HepG2 (cell line): ENCODE measurements around the gene ACSS2. TPM values are rescaled to one million over a fixed set of nuclear protein-coding genes. Genes with fewer than 3 reads are reported as not detected.

ENCODE experiments used
- ATAC-seq: fragments of 200-7000 bp; cut with Tn5 transposase; 3 replicates; pipeline ENCODE4 v1.9.1; 2020; ENCODE audit warnings: mild to moderate bottlenecking, moderate library complexity
- BruUV-seq: library from RNA; stranded (reverse); fragments of 400-500 nt; replicated peaks from 2 replicates; lab custom pipeline; 2021; lab: Mats Ljungman, UMichigan
- CTCF ChIA-PET: fragments of 300-600 bp; formaldehyde crosslinking; extraction: SDS; loops from one replicate; lab custom pipeline; 2021; ENCODE audit warnings: low total read pairs, inconsistent platforms, low intra/inter-chr PET ratio; lab: Yijun Ruan, JAX
- POLR2A ChIA-PET: fragments of 350-600 bp; sonication (Branson Sonifier 250); formaldehyde crosslinking; loops from one replicate; lab custom pipeline; 2020; ENCODE audit warnings: antibody characterized with exemption, inconsistent platforms; lab: Yijun Ruan, JAX
- DNase-seq: peaks from one replicate; pipeline ENCODE4 v3.0.0-alpha.2; 2015; ENCODE audit warnings: low spot score
- FAIRE-seq: peaks from 3 replicates; lab custom pipeline; 2011; peaks lifted over from hg19 to GRCh38; lab: Jason Lieb, UNC
- H2AFZ ChIP-seq: one replicate; pipeline ENCODE4 v1.6.1; 2011; ENCODE audit warnings: low read length, inconsistent platforms
- H3K27ac ChIP-seq: fragments of 300-600 bp; 3 replicates; pipeline ENCODE4 v1.8.0; 2011; ENCODE audit warnings: mixed run types, mild to moderate bottlenecking, mixed read lengths, low read length, inconsistent platforms; ENCODE audit not compliant: insufficient read depth; ENCODE audit errors: extremely low read length
- H3K27me3 ChIP-seq, 2 experiments: fragments of 200-600 bp in 1 of 2; 2 replicates in 1 of 2; 3 replicates in 1 of 2; pipeline versions ENCODE4 v1.6.0 to v1.8.0; 2011; ENCODE audit warnings: low read length in 2 of 2, mild to moderate bottlenecking in 2 of 2, moderate library complexity in 2 of 2, inconsistent platforms in 1 of 2; ENCODE audit not compliant: insufficient read depth in 2 of 2, control insufficient read depth in 1 of 2
- H3K36me3 ChIP-seq, 2 experiments: fragments of 200-600 bp in 1 of 2; replicated peaks in 1 of 2; 2 replicates in 1 of 2; 3 replicates in 1 of 2; pipeline versions ENCODE4 v1.5.1 to v1.8.0; 2011; ENCODE audit warnings: low read length in 2 of 2, inconsistent platforms in 1 of 2; ENCODE audit not compliant: insufficient read depth in 2 of 2, control insufficient read depth in 1 of 2
- H3K4me1 ChIP-seq: 2 replicates; pipeline ENCODE4 v1.5.1; 2012; ENCODE audit warnings: low read length, inconsistent platforms; ENCODE audit not compliant: insufficient read depth
- H3K4me2 ChIP-seq: 2 replicates; pipeline ENCODE4 v1.6.0; 2011; ENCODE audit warnings: low read depth, low read length, inconsistent platforms
- H3K4me3 ChIP-seq, 3 experiments: fragments of 200-600 bp in 1 of 3; sonication (generic), shearing (Covaris generic) in 1 of 3; replicated peaks in 1 of 3; 2 replicates each; pipeline ENCODE4 v1.5.1; 2011 to 2016; ENCODE audit warnings: low read length in 3 of 3, inconsistent platforms in 2 of 3, low read depth in 2 of 3, mild to moderate bottlenecking in 2 of 3, control low read depth in 1 of 3, mixed read lengths in 1 of 3; ENCODE audit not compliant: insufficient read depth in 1 of 3
- H3K79me2 ChIP-seq: one replicate; pipeline ENCODE4 v1.6.1; 2011; ENCODE audit warnings: low read length, inconsistent platforms; ENCODE audit not compliant: insufficient read depth
- H3K9ac ChIP-seq: 2 replicates; pipeline ENCODE4 v1.6.0; 2011; ENCODE audit warnings: mild to moderate bottlenecking, low read depth, low read length, inconsistent platforms; ENCODE audit not compliant: insufficient read depth
- H3K9me3 ChIP-seq: 2 replicates; pipeline ENCODE4 v1.5.1; 2012; ENCODE audit warnings: mild to moderate bottlenecking, low read length
- H4K20me1 ChIP-seq: 2 replicates; pipeline ENCODE4 v1.6.0; 2011; ENCODE audit warnings: inconsistent platforms, mild to moderate bottlenecking, low read length, moderate library complexity; ENCODE audit not compliant: insufficient read depth
- ARHGAP35 ChIP-seq: sonication (generic); formaldehyde crosslinking; IDR thresholded peaks from 2 replicates; pipeline ENCODE4 v1.9.0; 2022; ENCODE audit warnings: mild to moderate bottlenecking, inconsistent platforms, moderate library complexity, missing genetic modification reagents, borderline replicate concordance
- ETV5 ChIP-seq: IDR thresholded peaks from 2 replicates; pipeline ENCODE4 v1.6.1; 2018; ENCODE audit warnings: missing biosample characterization, missing genetic modification reagents, inconsistent platforms, borderline replicate concordance
- KLF13 ChIP-seq: sonication (generic); formaldehyde crosslinking; IDR thresholded peaks from 2 replicates; pipeline ENCODE4 v1.4.0; 2020; ENCODE audit warnings: mild to moderate bottlenecking, missing genetic modification reagents
- MEIS1 ChIP-seq: sonication (generic); formaldehyde crosslinking; IDR thresholded peaks from 2 replicates; pipeline ENCODE4 v1.9.0; 2021; ENCODE audit warnings: mild to moderate bottlenecking, missing genetic modification reagents, moderate library complexity, borderline replicate concordance
- NBN ChIP-seq: fragments of 450-650 bp; conservative IDR thresholded peaks from 2 replicates; pipeline ENCODE4 v1.6.1; 2017
- NKX3-1 ChIP-seq: sonication (generic); formaldehyde crosslinking; IDR thresholded peaks from 2 replicates; pipeline ENCODE4 v1.5.0; 2020; ENCODE audit warnings: missing genetic modification reagents
- PHF5A ChIP-seq: IDR thresholded peaks from one replicate; pipeline ENCODE4 v1.6.1; 2018; ENCODE audit warnings: low read depth, missing genetic modification reagents; ENCODE audit not compliant: unreplicated experiment
- POLR2A ChIP-seq, 2 experiments: IDR thresholded peaks; 2 replicates each; pipeline ENCODE4 v1.6.1; 2011; ENCODE audit warnings: low read depth in 2 of 2, low read length in 2 of 2, mild to moderate bottlenecking in 1 of 2, moderate library complexity in 1 of 2; ENCODE audit not compliant: insufficient read depth in 1 of 2
- RXRA ChIP-seq: sonication (generic); formaldehyde crosslinking; IDR thresholded peaks from 2 replicates; pipeline ENCODE4 v1.5.1; 2020; ENCODE audit warnings: missing genetic modification reagents
- STAT5B ChIP-seq: sonication (generic); formaldehyde crosslinking; IDR thresholded peaks from 2 replicates; pipeline ENCODE4 v1.4.0; 2020; ENCODE audit warnings: missing genetic modification reagents
- ZBTB21 ChIP-seq: sonication (generic); formaldehyde crosslinking; IDR thresholded peaks from 2 replicates; pipeline ENCODE4 v1.4.0; 2020; ENCODE audit warnings: missing genetic modification reagents
- ZFP90 ChIP-seq: sonication (generic); formaldehyde crosslinking; IDR thresholded peaks from 2 replicates; pipeline ENCODE4 v1.8.0; 2022; ENCODE audit warnings: missing genetic modification reagents, mild to moderate bottlenecking, inconsistent platforms, borderline replicate concordance
- ZNF343 ChIP-seq: sonication (generic); formaldehyde crosslinking; IDR thresholded peaks from 2 replicates; pipeline ENCODE4 v1.4.0; 2020; ENCODE audit warnings: mild to moderate bottlenecking, missing genetic modification reagents
- ZNF484 ChIP-seq: sonication (generic); formaldehyde crosslinking; IDR thresholded peaks from 2 replicates; pipeline ENCODE4 v1.5.1; 2020; ENCODE audit warnings: mild to moderate bottlenecking, low read depth, missing genetic modification reagents, borderline replicate concordance
- ZNF598 ChIP-seq: sonication (generic); formaldehyde crosslinking; IDR thresholded peaks from 2 replicates; pipeline ENCODE4 v1.5.1; 2020; ENCODE audit warnings: mild to moderate bottlenecking, missing genetic modification reagents, borderline replicate concordance
- ZNF644 ChIP-seq: IDR thresholded peaks from 2 replicates; pipeline ENCODE4 v1.6.1; 2016; ENCODE audit warnings: low read depth
- ZNF788 ChIP-seq: sonication (generic); formaldehyde crosslinking; IDR thresholded peaks from 2 replicates; pipeline ENCODE4 v1.5.0; 2020; ENCODE audit warnings: mild to moderate bottlenecking, missing genetic modification reagents, borderline replicate concordance
- WGBS: methylation state at CpG from one replicate; pipeline ENCODE4 v1.1.6; 2017; ENCODE audit warnings: low lambda C conversion rate; 5-methylcytosine and 5-hydroxymethylcytosine counted together
- in situ Hi-C: cut with HindIII; loops from 2 replicates; pipeline ENCODE4 v1.10.0; 2017; ENCODE audit warnings: low pct_unique_long_range_greater_than_20kb; ENCODE audit not compliant: extremely low pct_ligation_motif_present
- intact Hi-C: fragments of 100-400 bp; cut with micrococcal nuclease; formaldehyde crosslinking; loops from one replicate; pipeline ENCODE4 v1.10.0; 2022; ENCODE audit not compliant: unreplicated experiment
- polyA plus RNA-seq, 8 experiments: library from polyadenylated mRNA; depleted of rRNA in 3 of 8; stranded (reverse) in 7 of 8; unstranded in 1 of 8; fragments of >200 nt; fragmentation: Illumina TruSeq in 4 of 8; extraction: Trizol in 4 of 8; gene quantifications; 2 replicates each; pipeline versions ENCODE4 v1.2.1 to v1.2.3, GENCODE V29; 2011 to 2016; ENCODE audit warnings: low read depth in 4 of 8, missing spikeins in 1 of 8, mixed read lengths in 1 of 8; ENCODE audit not compliant: insufficient read depth in 1 of 8
- total RNA-seq, 5 experiments: library from RNA; depleted of rRNA; stranded (reverse); fragments of >200 nt; fragmentation: Illumina TruSeq; extraction: Trizol; gene quantifications; 2 replicates each; pipeline ENCODE4 v1.2.3, GENCODE V29; 2016; ENCODE audit warnings: low read depth in 1 of 5
- TF ChIP-seq, protein P1 (sequence below): sonication (generic); formaldehyde crosslinking; IDR thresholded peaks from 2 replicates; pipeline ENCODE4 v1.4.0; 2020; ENCODE audit warnings: missing genetic modification reagents, mild to moderate bottlenecking, borderline replicate concordance
- TF ChIP-seq, protein P2 (sequence below): IDR thresholded peaks from 2 replicates; pipeline ENCODE4 v1.6.1; 2016; ENCODE audit warnings: low read depth, borderline replicate concordance
- TF ChIP-seq, protein P3 (sequence below): sonication (generic); formaldehyde crosslinking; IDR thresholded peaks from 2 replicates; pipeline ENCODE4 v1.5.1; 2020; ENCODE audit warnings: missing genetic modification reagents, mild to moderate bottlenecking, borderline replicate concordance

Gene ACSS2
- total and polyA plus RNA-seq, 2 of the 13 experiments (the other 11 are each of a cell fraction or from before 2014, with no cell fraction given): 72.8 to 89.7 TPM

DNA sequence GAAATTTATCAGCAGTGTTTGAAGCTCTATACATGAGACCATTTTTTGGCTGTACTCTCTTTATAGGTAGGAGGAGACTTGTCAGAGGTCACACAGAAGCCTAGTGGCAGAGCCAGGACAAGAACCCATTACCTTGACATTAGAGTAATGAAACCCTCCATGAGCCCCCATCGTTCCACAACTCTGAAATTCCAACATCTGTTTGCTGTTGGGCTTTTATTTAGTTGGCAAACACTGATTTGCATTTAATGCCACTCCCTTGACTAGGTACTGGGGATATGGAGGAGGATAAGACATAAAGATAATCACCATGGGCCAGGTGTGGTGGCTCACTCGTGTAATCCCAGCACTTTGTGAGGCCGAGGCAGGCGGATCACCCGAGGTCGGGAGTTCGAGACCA is 77.5 kb downstream of the ACSS2 start:
- 96% methylated on average over 7 of the region's 7 CpGs for WGBS
- ATAC-seq (no peak), FAIRE-seq (no peak), DNase-seq (no peak)
- no peak overlapping the region for H3K27ac ChIP-seq
- ChIA-PET POLR2A (interaction anchor here (7.0 kb wide), 1 partner anchor 78 kb away, joined by 126 read pairs; the partner anchor contains the start of gene ACSS2), CTCF (no interaction called here)
- H4K20me1 ChIP-seq: no peaks in the 10 kb centered on the region
- in situ Hi-C loops: no loop called here
- no TSS peak for BruUV-seq
- no peaks in the 10 kb centered on the region for H3K9me3 ChIP-seq
- H3K4me2 ChIP-seq: no peak overlapping the region
- no peak overlapping the region for H3K9ac ChIP-seq
- H3K27me3 ChIP-seq: peaks cover 0 to 10% of the 10 kb centered on the region in 2 experiments; a peak in 2 of 5 replicates
- H3K79me2 ChIP-seq: peaks cover 6% of the 10 kb centered on the region
- H3K4me1 ChIP-seq: peaks cover 49% of the 10 kb centered on the region
- H2AFZ ChIP-seq: no peak overlapping the region
- intact Hi-C loops: no loop called here
- peaks cover 0 to 9% of the 10 kb centered on the region in 2 experiments; a peak in 3 of 5 replicates for H3K36me3 ChIP-seq
- TF ChIP-seq RXRA (CRISPR knock-in tag) (no peak), STAT5B (CRISPR knock-in tag) (no peak), ZNF343 (CRISPR knock-in tag) (no peak), ZNF598 (CRISPR knock-in tag) (no peak), ZNF644 (CRISPR knock-in tag) (no peak), ZFP90 (CRISPR knock-in tag) (no peak), MEIS1 (CRISPR knock-in tag) (no peak), ETV5 (no peak), ZNF788 (CRISPR knock-in tag) (no peak), KLF13 (CRISPR knock-in tag) (no peak), ZNF484 (no peak), POLR2A (IDR thresholded peaks at IDR 0.05; ENCODE audit: insufficient read depth in 1 of 2, low read depth in 2 of 2, low read length in 2 of 2) (no peak), ZBTB21 (no peak), PHF5A (CRISPR knock-in tag) (no peak), ARHGAP35 (CRISPR knock-in tag) (no peak), NBN (no peak), NKX3-1 (CRISPR knock-in tag) (no peak)
- TF ChIP-seq, protein P1, sequence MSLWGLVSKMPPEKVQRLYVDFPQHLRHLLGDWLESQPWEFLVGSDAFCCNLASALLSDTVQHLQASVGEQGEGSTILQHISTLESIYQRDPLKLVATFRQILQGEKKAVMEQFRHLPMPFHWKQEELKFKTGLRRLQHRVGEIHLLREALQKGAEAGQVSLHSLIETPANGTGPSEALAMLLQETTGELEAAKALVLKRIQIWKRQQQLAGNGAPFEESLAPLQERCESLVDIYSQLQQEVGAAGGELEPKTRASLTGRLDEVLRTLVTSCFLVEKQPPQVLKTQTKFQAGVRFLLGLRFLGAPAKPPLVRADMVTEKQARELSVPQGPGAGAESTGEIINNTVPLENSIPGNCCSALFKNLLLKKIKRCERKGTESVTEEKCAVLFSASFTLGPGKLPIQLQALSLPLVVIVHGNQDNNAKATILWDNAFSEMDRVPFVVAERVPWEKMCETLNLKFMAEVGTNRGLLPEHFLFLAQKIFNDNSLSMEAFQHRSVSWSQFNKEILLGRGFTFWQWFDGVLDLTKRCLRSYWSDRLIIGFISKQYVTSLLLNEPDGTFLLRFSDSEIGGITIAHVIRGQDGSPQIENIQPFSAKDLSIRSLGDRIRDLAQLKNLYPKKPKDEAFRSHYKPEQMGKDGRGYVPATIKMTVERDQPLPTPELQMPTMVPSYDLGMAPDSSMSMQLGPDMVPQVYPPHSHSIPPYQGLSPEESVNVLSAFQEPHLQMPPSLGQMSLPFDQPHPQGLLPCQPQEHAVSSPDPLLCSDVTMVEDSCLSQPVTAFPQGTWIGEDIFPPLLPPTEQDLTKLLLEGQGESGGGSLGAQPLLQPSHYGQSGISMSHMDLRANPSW: no peak
- TF ChIP-seq, protein P2, sequence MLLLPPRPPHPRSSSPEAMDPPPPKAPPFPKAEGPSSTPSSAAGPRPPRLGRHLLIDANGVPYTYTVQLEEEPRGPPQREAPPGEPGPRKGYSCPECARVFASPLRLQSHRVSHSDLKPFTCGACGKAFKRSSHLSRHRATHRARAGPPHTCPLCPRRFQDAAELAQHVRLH (CRISPR knock-in tag): no peak
- TF ChIP-seq, protein P3, sequence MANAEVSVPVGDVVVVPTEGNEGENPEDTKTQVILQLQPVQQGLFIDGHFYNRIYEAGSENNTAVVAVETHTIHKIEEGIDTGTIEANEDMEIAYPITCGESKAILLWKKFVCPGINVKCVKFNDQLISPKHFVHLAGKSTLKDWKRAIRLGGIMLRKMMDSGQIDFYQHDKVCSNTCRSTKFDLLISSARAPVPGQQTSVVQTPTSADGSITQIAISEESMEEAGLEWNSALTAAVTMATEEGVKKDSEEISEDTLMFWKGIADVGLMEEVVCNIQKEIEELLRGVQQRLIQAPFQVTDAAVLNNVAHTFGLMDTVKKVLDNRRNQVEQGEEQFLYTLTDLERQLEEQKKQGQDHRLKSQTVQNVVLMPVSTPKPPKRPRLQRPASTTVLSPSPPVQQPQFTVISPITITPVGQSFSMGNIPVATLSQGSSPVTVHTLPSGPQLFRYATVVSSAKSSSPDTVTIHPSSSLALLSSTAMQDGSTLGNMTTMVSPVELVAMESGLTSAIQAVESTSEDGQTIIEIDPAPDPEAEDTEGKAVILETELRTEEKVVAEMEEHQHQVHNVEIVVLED: no peak
- no peak overlapping the region for H3K4me3 ChIP-seq
